Karpas-422 (cell line): ENCODE data around the gene B4GALT1. TPM values are rescaled to one million over a fixed set of nuclear protein-coding genes. Genes with fewer than 3 reads are reported as not detected.

Experiments
- DNase-seq: peaks from one replicate; pipeline ENCODE4 v3.0.0-alpha.2; 2015
- H2AFZ ChIP-seq: fragments of 200-600 bp; sonication (generic); 2 replicates; pipeline ENCODE4 v1.6.1; 2014; ENCODE audit warnings: antibody characterized with exemption, low read length, mixed read lengths
- H3K27ac ChIP-seq: fragments of 200-600 bp; sonication (generic); 2 replicates; pipeline ENCODE4 v1.5.1; 2014; ENCODE audit warnings: mild to moderate bottlenecking, low read length, moderate library complexity
- H3K27me3 ChIP-seq: fragments of 200-600 bp; sonication (generic); 2 replicates; pipeline ENCODE4 v1.6.1; 2014; ENCODE audit warnings: low read length, mixed read lengths
- H3K36me3 ChIP-seq: fragments of 200-600 bp; sonication (generic); 2 replicates; pipeline ENCODE4 v1.6.1; 2014; ENCODE audit warnings: low read length, mixed read lengths; ENCODE audit not compliant: insufficient read depth
- H3K4me1 ChIP-seq: fragments of 200-600 bp; sonication (generic); 2 replicates; pipeline ENCODE4 v1.6.1; 2014; ENCODE audit warnings: mild to moderate bottlenecking, low read length, mixed read lengths
- H3K4me2 ChIP-seq: fragments of 200-600 bp; sonication (generic); 2 replicates; pipeline ENCODE4 v1.6.1; 2014; ENCODE audit warnings: low read length, low read depth, mild to moderate bottlenecking; ENCODE audit not compliant: poor library complexity, severe bottlenecking
- H3K4me3 ChIP-seq: fragments of 200-600 bp; sonication (generic); 2 replicates; pipeline ENCODE4 v1.5.1; 2014; ENCODE audit warnings: mild to moderate bottlenecking, antibody characterized with exemption, low read length, mixed read lengths
- H3K79me2 ChIP-seq: fragments of 200-600 bp; sonication (generic); 2 replicates; pipeline ENCODE4 v1.6.1; 2014; ENCODE audit warnings: mild to moderate bottlenecking, low read length, mixed read lengths
- H3K9ac ChIP-seq: fragments of 200-600 bp; sonication (generic); 2 replicates; pipeline ENCODE4 v1.6.0; 2014; ENCODE audit warnings: low read length
- H3K9me2 ChIP-seq: fragments of 200-600 bp; sonication (generic), shearing (Covaris generic); replicated peaks from 2 replicates; pipeline ENCODE4 v1.6.0; 2014; ENCODE audit warnings: mild to moderate bottlenecking, low read length, moderate library complexity; ENCODE audit not compliant: insufficient read depth
- H3K9me3 ChIP-seq: fragments of 300-700, 200-600 bp; sonication (generic); 2 replicates; pipeline ENCODE4 v1.6.1; 2014; ENCODE audit warnings: low read length, mixed read lengths
- H4K20me1 ChIP-seq: fragments of 200-600 bp; sonication (generic); 2 replicates; pipeline ENCODE4 v1.6.1; 2014; ENCODE audit warnings: mild to moderate bottlenecking, antibody characterized with exemption, low read length, low read depth; ENCODE audit not compliant: insufficient read depth
- total RNA-seq: library from RNA; depleted of rRNA; stranded (reverse); fragments of >200 nt; shearing (Covaris generic); gene quantifications from 2 replicates; pipeline ENCODE4 v1.2.3, GENCODE V29; 2014; ENCODE audit warnings: low replicate concordance

B4GALT1 gene
- total RNA-seq, 1 experiment from 2014 or later: 6.9 TPM

DNA sequence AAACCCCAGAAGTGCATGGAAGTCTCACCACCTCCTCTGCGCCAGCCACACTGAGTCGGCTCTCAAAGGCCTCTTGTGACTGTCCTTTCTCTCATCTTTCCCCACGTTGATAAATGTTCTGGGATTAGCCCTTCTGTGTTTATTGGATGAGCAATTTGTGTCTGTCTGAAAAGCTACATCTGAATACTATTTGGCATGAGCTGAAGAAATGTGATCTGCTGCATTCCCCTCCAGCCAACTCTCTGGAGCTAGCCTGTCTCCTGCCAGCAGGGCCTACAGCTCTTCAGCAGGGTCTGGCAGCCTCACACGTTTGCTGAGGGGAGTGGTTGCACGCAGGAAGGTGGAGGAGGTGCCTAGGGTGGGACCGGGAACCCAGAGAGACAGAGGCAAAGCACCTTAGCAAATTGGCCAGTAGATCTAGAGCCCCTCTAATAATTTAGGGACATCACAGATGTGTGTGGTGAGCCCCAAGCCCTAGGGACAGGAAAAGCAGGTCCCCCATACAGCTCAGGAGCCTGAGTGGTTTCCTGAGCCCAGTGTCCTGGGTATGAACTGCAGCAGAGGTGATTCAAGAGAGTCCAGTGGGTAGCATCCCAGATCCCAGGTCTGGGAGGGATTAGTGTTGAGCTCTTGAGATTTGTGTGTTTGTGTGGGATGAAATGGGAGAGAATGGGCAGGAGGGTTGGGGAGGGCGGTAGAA, 20.5 kb upstream of the B4GALT1 start:
- H3K4me3 ChIP-seq: no peak overlapping the region
- no peaks in the 10 kb centered on the region for H4K20me1 ChIP-seq
- no peak overlapping the region for H3K27ac ChIP-seq
- no peak for DNase-seq
- H3K4me1 ChIP-seq: no peaks in the 10 kb centered on the region
- H3K4me2 ChIP-seq: no peak overlapping the region
- no peaks in the 10 kb centered on the region for H3K79me2 ChIP-seq
- H3K9ac ChIP-seq: no peak overlapping the region
- H3K9me2 ChIP-seq: no peaks in the 10 kb centered on the region
- H3K9me3 ChIP-seq: no peaks in the 10 kb centered on the region
- H3K36me3 ChIP-seq: no peaks in the 10 kb centered on the region
- H3K27me3 ChIP-seq: no peaks in the 10 kb centered on the region
- no peak overlapping the region for H2AFZ ChIP-seq

DNA sequence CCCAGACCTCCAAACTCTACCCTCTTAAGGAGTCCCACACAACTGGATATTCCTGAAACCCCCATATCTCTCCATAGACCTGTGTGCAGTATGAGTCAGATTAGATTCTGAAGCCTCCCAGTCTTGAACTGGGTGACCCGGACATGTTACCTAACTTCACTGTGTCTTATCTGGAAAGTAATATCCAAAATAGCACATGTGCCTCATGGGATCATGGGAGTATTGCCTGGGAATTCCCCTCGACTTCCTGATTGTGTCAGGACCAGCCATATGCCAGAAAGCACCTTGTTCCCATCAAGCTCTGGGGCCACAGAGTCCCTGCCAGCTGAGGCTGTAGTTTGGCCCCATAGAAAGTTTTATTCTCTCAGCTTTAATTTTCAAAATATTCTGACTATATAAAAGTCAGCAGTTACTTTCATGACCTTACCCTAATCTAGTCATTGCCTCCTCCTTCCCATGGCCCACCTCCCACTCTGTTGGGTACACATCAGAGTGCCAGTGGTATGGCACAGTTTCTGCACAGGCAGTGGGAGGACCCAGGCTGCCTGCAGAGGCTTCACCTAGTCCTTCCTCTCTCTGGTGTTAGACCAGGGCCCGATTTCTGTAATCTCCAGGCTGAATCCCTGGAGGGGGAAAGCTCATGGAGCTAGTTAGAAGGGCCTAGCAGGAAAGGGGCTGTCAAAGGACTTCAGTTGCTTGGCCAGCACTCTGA, 19.5 kb upstream of the B4GALT1 start:
- Histone ChIP-seq H3K9me3 (no peaks in the 10 kb centered on the region), H3K4me1 (no peaks in the 10 kb centered on the region), H3K4me3 (no peak overlapping the region), H4K20me1 (no peaks in the 10 kb centered on the region), H3K27ac (no peak overlapping the region), H3K36me3 (no peaks in the 10 kb centered on the region), H3K9me2 (no peaks in the 10 kb centered on the region), H3K27me3 (no peaks in the 10 kb centered on the region), H3K9ac (no peak overlapping the region), H2AFZ (no peak overlapping the region), H3K4me2 (no peak overlapping the region), H3K79me2 (no peaks in the 10 kb centered on the region)
- DNase-seq: no peak

DNA sequence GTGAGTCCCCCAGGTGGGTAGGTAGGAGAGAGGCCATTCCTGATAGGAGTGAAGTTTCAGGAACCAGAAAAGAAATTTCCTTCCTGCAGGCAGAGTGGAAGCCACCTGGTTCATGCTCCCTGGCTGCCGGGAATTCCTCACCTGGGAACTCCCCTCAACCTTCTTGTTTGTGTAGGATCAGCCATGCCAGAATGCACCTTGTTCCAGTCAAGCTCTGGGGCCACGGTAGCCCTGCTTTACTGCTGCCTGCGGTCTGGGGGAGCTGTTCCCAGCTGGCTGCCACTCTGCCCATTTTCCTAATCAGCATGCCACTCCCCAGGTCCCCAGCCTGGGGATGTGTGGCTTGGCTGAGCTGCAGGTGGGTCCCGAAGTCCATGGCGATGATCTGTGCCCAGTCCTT, 18.7 kb upstream of the B4GALT1 start:
- DNase-seq: no peak
- H3K9me2 ChIP-seq: no peaks in the 10 kb centered on the region
- H3K4me1 ChIP-seq: no peaks in the 10 kb centered on the region
- no peak overlapping the region for H3K4me3 ChIP-seq
- no peaks in the 10 kb centered on the region for H3K27me3 ChIP-seq
- H3K36me3 ChIP-seq: no peaks in the 10 kb centered on the region
- no peaks in the 10 kb centered on the region for H4K20me1 ChIP-seq
- no peak overlapping the region for H3K4me2 ChIP-seq
- no peak overlapping the region for H3K9ac ChIP-seq
- H2AFZ ChIP-seq: no peak overlapping the region
- H3K9me3 ChIP-seq: no peaks in the 10 kb centered on the region
- no peaks in the 10 kb centered on the region for H3K79me2 ChIP-seq
- H3K27ac ChIP-seq: no peak overlapping the region

DNA sequence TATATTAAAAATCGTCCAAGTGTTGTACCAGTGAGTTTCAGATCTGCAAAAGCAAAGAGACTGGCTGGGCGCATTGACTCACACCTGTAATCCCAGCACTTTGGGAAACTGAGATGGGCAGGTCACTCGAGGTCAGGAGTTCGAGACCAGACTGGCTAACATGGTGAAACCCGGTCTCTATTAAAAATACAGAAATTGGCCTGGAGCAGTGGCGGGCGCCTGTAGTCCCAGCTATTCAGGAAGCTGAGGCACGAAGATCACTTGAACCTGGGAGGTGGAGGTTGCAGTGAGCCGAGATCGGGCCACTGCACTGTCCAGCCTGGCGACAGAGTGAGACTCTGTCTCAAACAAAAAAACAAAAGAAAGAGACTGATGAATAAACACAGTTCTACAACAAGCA, 18.3 kb upstream of the B4GALT1 start:
- Histone ChIP-seq H3K27me3 (no peaks in the 10 kb centered on the region), H3K9ac (no peak overlapping the region), H3K9me2 (no peaks in the 10 kb centered on the region), H3K4me2 (no peak overlapping the region), H3K4me1 (no peaks in the 10 kb centered on the region), H3K79me2 (no peaks in the 10 kb centered on the region), H2AFZ (no peak overlapping the region), H3K9me3 (no peaks in the 10 kb centered on the region), H3K4me3 (no peak overlapping the region), H3K27ac (no peak overlapping the region), H3K36me3 (no peaks in the 10 kb centered on the region), H4K20me1 (no peaks in the 10 kb centered on the region)
- DNase-seq: no peak

DNA sequence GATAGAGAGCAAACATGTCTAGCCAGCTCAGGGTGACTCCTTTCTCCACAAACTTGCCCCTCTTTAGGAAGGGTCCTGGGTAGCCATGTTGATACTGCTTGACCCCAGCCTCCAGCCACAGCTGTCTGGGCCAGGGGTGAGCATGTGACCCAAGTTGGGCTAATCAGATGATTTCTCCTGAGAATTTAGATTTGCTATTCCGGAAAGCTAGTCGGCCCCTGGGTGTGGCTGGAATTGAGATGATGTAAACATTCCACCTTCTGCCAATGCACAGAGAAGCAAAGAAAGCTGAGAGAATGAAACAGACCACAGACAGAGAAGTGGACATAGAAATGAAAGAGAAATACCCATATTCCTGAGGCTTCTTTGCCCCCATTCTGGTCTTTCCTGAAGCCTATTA, 17.8 kb upstream of the B4GALT1 start:
- no peaks in the 10 kb centered on the region for H3K36me3 ChIP-seq
- H3K4me1 ChIP-seq: no peaks in the 10 kb centered on the region
- H3K27ac ChIP-seq: no peak overlapping the region
- no peak overlapping the region for H3K4me2 ChIP-seq
- no peak overlapping the region for H3K9ac ChIP-seq
- no peaks in the 10 kb centered on the region for H3K79me2 ChIP-seq
- H4K20me1 ChIP-seq: no peaks in the 10 kb centered on the region
- no peaks in the 10 kb centered on the region for H3K9me3 ChIP-seq
- H2AFZ ChIP-seq: no peak overlapping the region
- H3K9me2 ChIP-seq: no peaks in the 10 kb centered on the region
- DNase-seq: no peak
- H3K27me3 ChIP-seq: no peaks in the 10 kb centered on the region
- H3K4me3 ChIP-seq: no peak overlapping the region

DNA sequence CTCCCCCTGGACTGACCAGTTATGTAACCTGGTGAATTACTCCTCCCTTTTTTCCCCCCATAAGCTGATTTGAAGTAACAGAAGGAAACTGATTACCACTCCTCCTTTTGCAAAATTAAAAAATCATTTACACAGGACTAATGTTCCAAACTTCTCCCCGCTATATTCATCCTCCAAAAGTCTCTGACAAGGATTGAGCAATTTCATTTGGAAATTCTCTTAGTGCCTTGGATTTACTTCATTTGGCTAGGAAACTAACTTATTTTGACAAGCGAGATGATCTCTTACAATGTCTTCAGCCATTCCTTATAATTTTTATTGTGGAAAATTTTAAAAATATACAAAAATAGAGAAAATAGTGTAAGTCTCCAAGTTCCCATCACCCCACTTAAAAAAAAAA, 15.4 kb upstream of the B4GALT1 start:
- Histone ChIP-seq H3K27ac (no peak overlapping the region), H3K27me3 (no peaks in the 10 kb centered on the region), H3K4me1 (no peaks in the 10 kb centered on the region), H3K4me2 (no peak overlapping the region), H3K9ac (no peak overlapping the region), H3K9me2 (no peaks in the 10 kb centered on the region), H2AFZ (no peak overlapping the region), H4K20me1 (no peaks in the 10 kb centered on the region), H3K9me3 (no peaks in the 10 kb centered on the region), H3K79me2 (no peaks in the 10 kb centered on the region), H3K4me3 (no peak overlapping the region), H3K36me3 (no peaks in the 10 kb centered on the region)
- no peak for DNase-seq

DNA sequence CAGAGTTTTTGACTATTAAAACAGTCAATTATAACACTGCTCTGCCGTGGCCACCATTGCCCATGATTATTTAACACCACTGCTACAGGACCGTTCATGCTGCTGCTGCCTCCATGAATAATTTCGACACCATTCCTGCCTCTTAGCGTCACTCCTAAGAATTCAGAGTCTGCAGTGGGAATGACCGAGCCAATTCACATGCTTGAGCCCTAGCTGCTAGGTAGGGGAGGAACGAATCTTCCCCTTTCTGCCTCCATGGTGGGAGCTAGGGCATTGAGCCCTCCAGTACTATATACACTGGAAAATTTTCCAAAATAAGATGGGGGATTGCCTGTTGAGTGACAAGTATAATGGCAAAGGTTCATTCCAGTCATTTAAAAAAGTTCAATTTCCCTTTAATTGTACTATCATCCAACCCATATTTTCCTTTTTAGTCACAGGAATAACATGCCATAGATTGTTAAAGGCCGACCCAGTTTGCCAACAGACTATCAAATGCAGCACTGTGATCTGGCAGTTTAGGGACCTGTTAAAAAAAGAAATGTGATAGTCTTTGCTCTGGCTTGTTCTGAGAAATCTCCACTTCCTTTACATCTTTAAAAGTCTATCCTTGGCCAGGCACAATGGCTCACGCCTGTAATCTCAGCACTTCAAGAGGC, 13.5 kb upstream of the B4GALT1 start:
- Histone ChIP-seq H3K9me2 (no peaks in the 10 kb centered on the region), H3K27ac (no peak overlapping the region), H3K9ac (no peak overlapping the region), H3K9me3 (no peaks in the 10 kb centered on the region), H2AFZ (no peak overlapping the region), H3K36me3 (no peaks in the 10 kb centered on the region), H3K4me2 (no peak overlapping the region), H3K4me1 (no peaks in the 10 kb centered on the region), H3K4me3 (no peak overlapping the region), H3K79me2 (no peaks in the 10 kb centered on the region), H3K27me3 (no peaks in the 10 kb centered on the region), H4K20me1 (no peaks in the 10 kb centered on the region)
- DNase-seq: no peak

DNA sequence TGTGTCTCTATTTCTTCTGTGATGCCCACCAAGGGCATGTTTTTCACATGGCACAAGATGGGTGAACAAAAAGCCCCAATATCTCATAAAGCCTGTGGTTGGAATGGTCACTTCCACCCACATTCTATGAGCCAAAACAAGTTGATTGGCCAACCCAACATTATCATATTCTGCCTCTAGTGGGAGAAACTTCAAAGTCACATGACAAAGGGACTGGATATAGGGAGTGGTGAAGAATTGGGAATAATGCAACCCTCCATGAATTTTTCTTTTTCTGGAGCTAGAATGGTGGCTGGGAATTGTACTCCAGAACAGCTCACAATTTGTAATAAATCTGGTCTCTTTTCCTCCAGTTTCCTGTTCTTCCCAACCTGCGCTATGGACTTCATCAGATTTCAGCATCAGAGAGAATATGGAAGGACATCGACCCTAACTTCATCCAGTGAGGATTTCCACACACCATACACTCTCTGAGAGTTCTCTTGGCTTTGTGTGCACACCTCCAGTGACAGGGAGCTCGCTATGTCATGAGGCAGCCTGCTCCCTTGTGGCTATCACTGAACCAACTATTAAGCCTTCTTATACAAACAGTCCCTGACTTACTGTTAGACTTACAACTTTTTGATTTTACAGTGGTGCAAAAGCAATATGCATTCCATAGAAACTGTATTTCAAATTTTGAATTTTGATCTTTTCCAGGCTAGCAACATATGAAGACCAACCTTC, 12.0 kb upstream of the B4GALT1 start:
- Histone ChIP-seq H3K9me3 (no peaks in the 10 kb centered on the region), H3K4me1 (no peaks in the 10 kb centered on the region), H3K79me2 (no peaks in the 10 kb centered on the region), H3K36me3 (no peaks in the 10 kb centered on the region), H4K20me1 (no peaks in the 10 kb centered on the region), H3K27ac (no peak overlapping the region), H3K9me2 (no peaks in the 10 kb centered on the region), H3K9ac (no peak overlapping the region), H3K4me2 (no peak overlapping the region), H3K4me3 (no peak overlapping the region), H2AFZ (no peak overlapping the region), H3K27me3 (no peaks in the 10 kb centered on the region)
- no peak for DNase-seq
